GM12874 (cell line): ENCODE results near the gene GPR42.

Experiments
- CTCF ChIP-seq: IDR thresholded peaks from 2 replicates; pipeline ENCODE4 v1.5.1; 2011; ENCODE audit warnings: low read depth, mild to moderate bottlenecking, control low read depth, low read length, moderate library complexity; ENCODE audit not compliant: insufficient read depth

Gene GPR42

GRCh38 chr19:35378356-35378755 lies 7.5 kb downstream of the GPR42 start:
- TF ChIP-seq CTCF = no peak

GRCh38 chr19:35379992-35380391 lies 9.1 kb downstream of the GPR42 start:
- TF ChIP-seq CTCF = no peak

DNA sequence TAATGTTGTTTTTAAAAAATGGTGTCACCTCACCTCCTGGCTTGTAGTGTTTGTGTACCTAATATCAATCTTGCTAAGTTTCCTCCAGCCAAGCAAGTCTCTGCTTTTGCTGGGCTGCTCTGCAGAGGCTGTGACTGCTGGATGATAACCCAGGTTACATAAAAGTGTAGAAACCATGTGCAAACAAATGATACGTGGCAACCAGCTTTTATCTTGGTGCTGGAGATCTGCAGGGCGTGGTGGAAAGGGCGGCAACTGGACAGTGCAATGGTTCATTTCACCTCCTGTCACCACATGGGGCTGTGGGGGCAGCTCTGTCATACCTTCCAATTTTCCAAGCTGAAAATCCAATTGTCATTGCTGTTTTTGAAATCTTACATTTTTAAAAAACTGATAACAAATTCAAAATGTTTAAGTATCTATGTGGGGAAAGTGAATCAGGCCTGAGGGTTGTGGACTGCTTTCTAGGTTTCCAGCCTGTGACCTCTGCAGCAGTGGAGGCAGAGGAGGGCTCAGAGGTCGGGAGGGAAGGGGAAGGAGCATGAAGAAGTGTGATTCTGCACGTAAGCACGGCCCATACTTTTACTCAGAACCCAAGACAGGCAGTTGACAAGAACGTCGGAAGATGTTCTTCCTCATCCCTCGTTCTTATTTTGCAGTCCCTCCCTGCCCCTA lies 9.7 kb downstream of the GPR42 start:
- TF ChIP-seq CTCF = no peak

DNA sequence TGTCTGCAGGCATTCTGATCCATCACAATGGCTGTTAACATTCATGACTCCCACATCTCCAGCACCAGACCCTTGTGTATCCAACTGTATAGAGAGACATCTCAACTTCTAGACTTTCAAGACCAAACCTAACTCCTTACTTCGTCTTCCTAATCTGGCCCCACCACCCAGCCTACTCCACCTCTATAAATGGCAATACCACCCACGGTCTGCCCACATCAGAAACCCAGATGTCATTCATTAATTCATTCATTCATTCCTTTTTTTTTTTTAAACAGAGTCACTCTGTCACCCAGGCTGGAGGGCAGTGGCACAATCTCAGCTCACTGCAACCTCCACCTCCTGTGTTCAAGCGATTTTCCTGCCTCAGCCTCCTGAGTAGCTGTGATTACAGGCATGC lies 10.4 kb downstream of the GPR42 start:
- TF ChIP-seq CTCF = no peak

GRCh38 chr19:35381926-35382325 lies 11.1 kb downstream of the GPR42 start:
- TF ChIP-seq CTCF = no peak

GRCh38 chr19:35383536-35383935 lies 12.7 kb downstream of the GPR42 start:
- TF ChIP-seq CTCF = no peak

GRCh38 chr19:35388277-35389054 lies 17.6 kb downstream of the GPR42 start:
- TF ChIP-seq CTCF = no peak
